DND-41 (cell line): Measurements from ENCODE around the gene TOP3B.

ENCODE experiments used
- ATAC-seq: fragments of 200-7000 bp; cut with Tn5 transposase; 3 replicates; pipeline ENCODE4 v1.9.1; 2021; ENCODE audit warnings: low read depth; ENCODE audit not compliant: insufficient read depth
- DNase-seq: peaks from one replicate; pipeline ENCODE4 v3.0.0-alpha.2; 2020
- H2AFZ ChIP-seq: 2 replicates; pipeline ENCODE4 v1.6.0; 2012; ENCODE audit warnings: low read depth, low read length
- H3K27ac ChIP-seq: 2 replicates; pipeline ENCODE4 v1.5.1; 2012; ENCODE audit warnings: low read length, inconsistent platforms
- H3K27me3 ChIP-seq: fragments of 200-600 bp; sonication (generic); 2 replicates; pipeline ENCODE4 v1.6.0; 2012; ENCODE audit warnings: low read length, mild to moderate bottlenecking, inconsistent platforms; ENCODE audit not compliant: insufficient read depth, poor library complexity
- H3K36me3 ChIP-seq: 2 replicates; pipeline ENCODE4 v1.5.1; 2012; ENCODE audit warnings: low read length, inconsistent platforms; ENCODE audit not compliant: insufficient read depth
- H3K4me1 ChIP-seq: 2 replicates; pipeline ENCODE4 v1.5.1; 2012; ENCODE audit warnings: mild to moderate bottlenecking, low read length; ENCODE audit not compliant: insufficient read depth
- H3K4me2 ChIP-seq: 2 replicates; pipeline ENCODE4 v1.6.0; 2012; ENCODE audit warnings: mild to moderate bottlenecking, moderate library complexity, low read length, inconsistent platforms; ENCODE audit not compliant: insufficient read depth
- H3K4me3 ChIP-seq, 2 experiments: fragments of 200-600 bp in 1 of 2; shearing (Covaris generic) in 1 of 2; 2 replicates each; pipeline ENCODE4 v1.5.1; 2012 to 2016; ENCODE audit warnings: inconsistent platforms in 2 of 2, low read length in 2 of 2, mild to moderate bottlenecking in 2 of 2, low read depth in 1 of 2, moderate library complexity in 1 of 2
- H3K79me2 ChIP-seq: 2 replicates; pipeline ENCODE4 v1.6.0; 2012; ENCODE audit warnings: low read length, inconsistent platforms; ENCODE audit not compliant: insufficient read depth
- H3K9ac ChIP-seq: 2 replicates; pipeline ENCODE4 v1.6.0; 2012; ENCODE audit warnings: low read depth, mild to moderate bottlenecking, inconsistent platforms, low read length, moderate library complexity
- H3K9me3 ChIP-seq: 2 replicates; pipeline ENCODE4 v1.5.1; 2012; ENCODE audit warnings: low read length, moderate library complexity, mild to moderate bottlenecking, inconsistent platforms; ENCODE audit not compliant: insufficient read depth, severe bottlenecking
- H4K20me1 ChIP-seq: 2 replicates; pipeline ENCODE4 v1.6.0; 2012; ENCODE audit warnings: low read length; ENCODE audit not compliant: insufficient read depth
- CTCF ChIP-seq: IDR thresholded peaks from 2 replicates; pipeline ENCODE4 v1.5.1; 2012; ENCODE audit warnings: borderline replicate concordance, low read length, moderate library complexity, mild to moderate bottlenecking; ENCODE audit not compliant: poor library complexity, severe bottlenecking; ENCODE audit errors: extremely low read depth
- EZH2 ChIP-seq: IDR thresholded peaks from 3 replicates; pipeline ENCODE4 v1.6.1; 2012; ENCODE audit warnings: borderline replicate concordance, low read depth, mild to moderate bottlenecking, moderate library complexity, low read length, inconsistent platforms; ENCODE audit not compliant: severe bottlenecking

The TOP3B gene

DNA sequence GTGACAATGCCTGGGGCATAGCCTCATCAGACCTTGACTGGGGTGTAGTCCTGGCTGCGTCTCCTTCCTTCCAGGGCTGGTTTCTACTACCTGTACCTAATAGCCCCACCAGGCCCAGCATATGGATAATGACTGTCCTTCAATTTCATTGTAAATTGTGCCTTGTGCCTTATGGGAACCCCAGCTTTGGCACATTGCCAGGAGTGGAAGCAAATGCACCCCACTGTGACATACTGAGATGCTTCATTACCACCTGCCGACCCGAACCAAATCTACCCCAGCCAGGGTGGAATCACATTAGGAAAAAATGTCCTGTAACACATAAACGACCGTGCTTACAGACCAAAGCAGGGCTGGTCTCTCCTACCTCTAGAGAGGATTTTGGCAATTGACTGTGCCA, 7.3 kb downstream of the TOP3B start:
- H3K9ac ChIP-seq, result no peak overlapping the region
- DNase-seq (no peak), ATAC-seq (no peak)
- H4K20me1 ChIP-seq, result peaks cover 20% of the 10 kb centered on the region
- no peaks in the 10 kb centered on the region for H3K9me3 ChIP-seq
- peaks cover 28% of the 10 kb centered on the region for H3K79me2 ChIP-seq
- H3K27ac ChIP-seq, result no peak overlapping the region
- H3K27me3 ChIP-seq, result no peaks in the 10 kb centered on the region
- peaks cover 62% of the 10 kb centered on the region for H3K36me3 ChIP-seq
- TF ChIP-seq EZH2, result no peak
- TF ChIP-seq CTCF, result no peak
- H3K4me3 ChIP-seq, result no peak overlapping the region
- no peak overlapping the region for H2AFZ ChIP-seq
- no peak overlapping the region for H3K4me2 ChIP-seq
- peaks cover 5% of the 10 kb centered on the region; the same call in 1 of the 2 replicates for H3K4me1 ChIP-seq

- peaks cover 20% of the 10 kb centered on the region for H4K20me1 ChIP-seq
- DNase-seq, result no peak
Measured at GRCh38 chr22:21974058-21974649, 8.4 kb downstream of the TOP3B start.

GRCh38 chr22:21972806-21973205, 9.8 kb downstream of the TOP3B start:
- peaks cover 13% of the 10 kb centered on the region for H4K20me1 ChIP-seq
- H3K4me2 ChIP-seq, result no peak overlapping the region
- H3K9ac ChIP-seq, result no peak overlapping the region
- no peak overlapping the region for H2AFZ ChIP-seq
- no peaks in the 10 kb centered on the region for H3K4me1 ChIP-seq
- TF ChIP-seq CTCF (no peak), EZH2 (no peak)
- H3K27me3 ChIP-seq, result no peaks in the 10 kb centered on the region
- no peak overlapping the region for H3K4me3 ChIP-seq
- H3K79me2 ChIP-seq, result peaks cover 6% of the 10 kb centered on the region
- peaks cover 75% of the 10 kb centered on the region for H3K36me3 ChIP-seq
- no peak for DNase-seq
- no peak for ATAC-seq
- H3K27ac ChIP-seq, result no peak overlapping the region
- H3K9me3 ChIP-seq, result no peaks in the 10 kb centered on the region

More at GRCh38 chr22:21974058-21974649, 8.4 kb downstream of the TOP3B start:
- H3K9me3 ChIP-seq, result no peaks in the 10 kb centered on the region
- H3K79me2 ChIP-seq, result peaks cover 20% of the 10 kb centered on the region
- no peak overlapping the region for H3K27ac ChIP-seq
- H3K4me1 ChIP-seq, result no peaks in the 10 kb centered on the region
- H2AFZ ChIP-seq, result no peak overlapping the region
- no peak overlapping the region for H3K4me3 ChIP-seq
- H3K4me2 ChIP-seq, result no peak overlapping the region
- ATAC-seq, result no peak
- peaks cover 68% of the 10 kb centered on the region for H3K36me3 ChIP-seq
- no peaks in the 10 kb centered on the region for H3K27me3 ChIP-seq
- no peak overlapping the region for H3K9ac ChIP-seq
- TF ChIP-seq CTCF, result no peak
